ENCODE results near the gene PLCXD1.
"Not testable (repeated sequence)": the region's sequence is repeated elsewhere in the genome, so short reads cannot be mapped to it uniquely, and the experiment has no call there.

Gene PLCXD1

DNA sequence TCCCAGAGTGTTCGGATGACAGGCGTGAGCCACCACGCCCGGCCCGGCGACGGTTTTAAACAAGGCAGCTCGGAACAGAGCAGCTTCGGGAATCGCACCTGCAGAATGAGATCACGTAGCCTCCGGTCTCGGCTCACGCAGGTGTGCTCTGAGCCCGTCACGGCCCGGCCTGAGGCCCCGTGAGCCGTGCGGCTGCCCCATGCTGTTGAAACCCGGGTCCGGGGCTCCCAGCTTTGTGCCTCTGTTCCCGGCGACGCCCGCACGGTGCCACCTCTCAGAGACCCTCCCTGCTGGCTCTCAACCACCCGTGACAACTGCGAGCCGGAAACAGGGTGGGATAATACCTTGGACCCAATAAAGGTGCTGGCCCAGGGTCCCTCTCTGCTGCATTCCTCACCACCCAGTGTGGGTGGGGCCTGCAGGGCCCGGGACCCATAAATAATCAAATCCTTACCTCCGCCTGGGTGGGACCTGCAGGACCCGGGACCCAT lies 13.4 kb upstream of the PLCXD1 start:
- DNase-seq (ENCODE audit: low read depth): no peak
- no peak overlapping the region for H3K4me3 ChIP-seq (ENCODE audit: low read depth, low read length)
- TF ChIP-seq, protein P1, sequence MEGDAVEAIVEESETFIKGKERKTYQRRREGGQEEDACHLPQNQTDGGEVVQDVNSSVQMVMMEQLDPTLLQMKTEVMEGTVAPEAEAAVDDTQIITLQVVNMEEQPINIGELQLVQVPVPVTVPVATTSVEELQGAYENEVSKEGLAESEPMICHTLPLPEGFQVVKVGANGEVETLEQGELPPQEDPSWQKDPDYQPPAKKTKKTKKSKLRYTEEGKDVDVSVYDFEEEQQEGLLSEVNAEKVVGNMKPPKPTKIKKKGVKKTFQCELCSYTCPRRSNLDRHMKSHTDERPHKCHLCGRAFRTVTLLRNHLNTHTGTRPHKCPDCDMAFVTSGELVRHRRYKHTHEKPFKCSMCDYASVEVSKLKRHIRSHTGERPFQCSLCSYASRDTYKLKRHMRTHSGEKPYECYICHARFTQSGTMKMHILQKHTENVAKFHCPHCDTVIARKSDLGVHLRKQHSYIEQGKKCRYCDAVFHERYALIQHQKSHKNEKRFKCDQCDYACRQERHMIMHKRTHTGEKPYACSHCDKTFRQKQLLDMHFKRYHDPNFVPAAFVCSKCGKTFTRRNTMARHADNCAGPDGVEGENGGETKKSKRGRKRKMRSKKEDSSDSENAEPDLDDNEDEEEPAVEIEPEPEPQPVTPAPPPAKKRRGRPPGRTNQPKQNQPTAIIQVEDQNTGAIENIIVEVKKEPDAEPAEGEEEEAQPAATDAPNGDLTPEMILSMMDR (IDR thresholded peaks at IDR 0.05; ENCODE audit: low read depth, low read length, missing control alignments): no peak

DNA sequence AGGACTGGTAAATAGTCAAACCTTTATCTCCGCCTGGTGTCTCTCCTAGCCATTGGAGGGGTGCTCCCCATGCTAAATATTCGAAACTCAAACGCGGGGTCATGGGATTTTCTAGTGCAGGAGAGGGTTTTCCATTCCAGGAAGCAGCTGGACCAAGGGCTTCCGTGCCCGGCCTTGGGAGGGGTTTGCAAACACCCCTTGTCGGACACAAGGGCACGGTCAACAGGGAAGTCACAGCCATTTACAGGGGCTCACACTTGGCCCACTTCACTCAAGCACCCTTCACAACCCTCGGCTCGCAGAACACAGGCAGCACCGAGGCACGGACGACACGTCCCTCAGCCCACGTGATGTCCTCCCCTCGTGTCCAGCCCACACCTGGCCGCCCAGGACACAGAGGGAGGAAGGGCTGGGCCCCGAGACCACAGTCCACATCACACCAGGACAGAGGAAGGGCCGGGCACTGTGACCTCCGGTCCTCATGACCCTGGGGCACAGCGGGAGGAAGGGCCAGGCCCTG lies 10.3 kb upstream of the PLCXD1 start:
- DNase-seq (ENCODE audit: low read depth): no peak
- no peak overlapping the region for H3K4me3 ChIP-seq (ENCODE audit: low read depth, low read length)

GRCh38 chrX:274904-275475 lies 6.2 kb upstream of the PLCXD1 start:
- no peak overlapping the region for H3K4me3 ChIP-seq (ENCODE audit: low read depth, low read length)
- TF ChIP-seq, protein P1 (IDR thresholded peaks at IDR 0.05; ENCODE audit: low read depth, low read length, missing control alignments): no peak
- no peak for DNase-seq (ENCODE audit: low read depth)

More for the DNA sequence above, 10.3 kb upstream of the PLCXD1 start:
- TF ChIP-seq, protein P1 (IDR thresholded peaks at IDR 0.05; ENCODE audit: low read depth, low read length, missing control alignments): no peak

- no peak overlapping the region for H3K4me3 ChIP-seq (ENCODE audit: low read depth, low read length)
- TF ChIP-seq, protein P1 (IDR thresholded peaks at IDR 0.05; ENCODE audit: low read depth, low read length, missing control alignments): no peak
- no peak for DNase-seq (ENCODE audit: low read depth)
Measured at GRCh38 chrX:275476-275966, 5.7 kb upstream of the PLCXD1 start.

GRCh38 chrX:275967-276580 lies 5.1 kb upstream of the PLCXD1 start:
- H3K4me3 ChIP-seq (ENCODE audit: low read depth, low read length): peak overlapping the region; percentile 54
- no peak for DNase-seq (ENCODE audit: low read depth)
- TF ChIP-seq, protein P1 (IDR thresholded peaks at IDR 0.05; ENCODE audit: low read depth, low read length, missing control alignments): no peak

DNA sequence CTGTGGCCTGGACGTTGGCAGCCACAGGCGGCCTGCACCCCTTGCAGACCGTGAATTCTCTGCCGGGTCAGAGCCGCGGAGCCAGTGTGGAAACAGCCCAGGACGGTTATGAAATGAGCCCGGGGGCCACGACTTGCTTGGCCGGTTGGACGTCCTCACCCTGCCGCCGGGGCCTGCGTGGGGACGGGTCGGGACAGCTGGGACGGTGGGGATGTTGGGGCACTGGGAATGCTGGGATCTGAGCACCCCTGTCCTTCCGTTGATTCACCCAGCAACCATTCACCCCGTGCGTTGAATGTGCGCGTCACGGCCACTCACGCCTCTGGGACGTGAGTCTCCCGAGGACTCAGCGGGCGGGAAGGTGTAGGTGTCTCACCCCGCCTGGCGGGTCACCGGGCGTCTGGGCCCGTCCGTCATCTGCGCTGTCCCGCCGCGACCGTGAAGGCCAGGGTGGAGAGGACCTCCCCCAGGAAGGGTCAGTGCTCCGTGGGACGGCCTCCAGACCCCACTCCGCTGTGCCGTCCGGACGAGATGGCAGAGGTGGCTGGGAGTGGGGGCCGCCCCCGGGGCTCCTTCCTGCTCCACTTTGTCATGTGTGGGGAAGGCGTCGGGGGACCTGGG lies 4.5 kb upstream of the PLCXD1 start:
- H3K4me3 ChIP-seq (ENCODE audit: low read depth, low read length): peak overlapping the region; percentile 54
- TF ChIP-seq, protein P1 (IDR thresholded peaks at IDR 0.05; ENCODE audit: low read depth, low read length, missing control alignments): no peak
- no peak for DNase-seq (ENCODE audit: low read depth)

DNA sequence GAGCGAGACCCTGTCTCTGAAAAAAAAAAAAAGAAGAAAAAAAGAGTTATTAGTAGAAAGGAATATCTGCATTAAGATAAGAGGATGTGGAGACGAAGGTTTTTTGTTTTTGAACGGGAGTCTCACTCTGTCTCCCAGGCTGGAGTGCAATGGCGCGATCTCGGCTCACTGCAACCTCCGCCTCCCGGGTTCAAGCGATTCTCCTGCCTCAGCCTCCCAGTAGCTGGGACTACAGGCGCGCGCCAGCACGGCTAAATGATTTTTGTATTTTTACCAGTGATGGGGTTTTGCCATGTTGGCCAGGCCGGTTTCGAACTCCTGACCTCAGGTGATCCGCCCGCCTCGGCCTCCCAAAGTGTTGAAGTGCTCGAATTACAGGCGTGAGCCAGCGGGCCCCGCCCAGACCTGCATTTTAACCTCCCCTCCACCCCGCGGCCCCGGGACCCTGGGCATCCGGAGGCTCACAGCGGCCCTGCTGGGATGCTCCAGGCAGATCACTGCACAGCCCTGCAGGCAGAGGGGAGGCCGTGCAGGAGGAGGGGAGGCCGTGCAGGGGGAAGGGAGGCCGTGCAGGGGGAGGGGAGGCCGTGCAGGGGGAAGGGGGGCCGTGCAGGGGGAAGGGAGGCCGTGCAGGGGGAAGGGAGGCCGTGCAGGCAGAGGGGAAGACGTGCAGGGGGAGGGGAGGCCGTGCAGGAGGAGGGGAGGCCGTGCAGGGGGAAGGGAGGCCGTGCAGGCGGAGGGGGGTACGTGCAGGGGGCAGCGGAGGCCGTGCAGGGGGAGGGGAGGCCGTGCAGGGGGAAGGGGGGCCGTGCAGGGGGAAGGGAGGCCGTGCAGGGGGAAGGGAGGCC lies 1.2 kb upstream of the PLCXD1 start:
- not testable (repeated sequence) for DNase-seq (ENCODE audit: low read depth); H3K4me3 ChIP-seq (ENCODE audit: low read depth, low read length)

- not testable (repeated sequence) for H3K4me3 ChIP-seq (ENCODE audit: low read depth, low read length); DNase-seq (ENCODE audit: low read depth)
Measured at GRCh38 chrX:280722-281121, 459 bp upstream of the PLCXD1 start.

DNA sequence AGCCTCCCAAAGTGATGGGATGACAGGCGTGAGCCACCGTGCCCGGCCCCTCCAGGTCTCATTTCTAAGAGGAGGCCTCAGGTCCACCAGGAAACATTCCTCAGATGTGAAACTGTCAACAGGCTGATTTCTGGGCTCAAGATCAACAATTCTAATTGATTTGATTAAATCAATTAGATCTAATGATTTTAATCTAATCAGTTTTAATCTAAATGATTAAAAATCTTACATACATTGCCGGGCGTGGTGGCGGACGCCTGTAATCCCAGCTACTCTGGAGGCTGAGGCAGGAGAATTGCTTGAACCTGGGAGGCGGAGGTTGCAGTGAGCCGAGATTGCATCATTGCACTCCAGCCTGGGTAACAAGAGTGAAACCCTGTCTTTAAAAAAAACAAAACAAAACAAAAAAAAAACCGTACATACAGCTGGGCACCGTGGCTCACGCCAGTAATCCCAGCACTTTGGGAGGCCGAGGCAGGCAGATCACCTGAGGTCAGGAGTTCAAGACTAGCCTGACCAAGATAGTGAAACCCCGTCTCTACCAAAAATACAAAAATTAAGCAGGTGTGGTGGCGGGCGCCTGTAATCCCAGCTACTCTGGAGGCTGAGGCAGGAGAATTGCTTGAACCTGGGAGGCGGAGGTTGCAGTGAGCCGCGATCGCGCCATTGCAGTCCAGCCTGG lies 960 bp downstream of the PLCXD1 start:
- DNase-seq (ENCODE audit: low read depth): not testable (repeated sequence)
- H3K4me3 ChIP-seq (ENCODE audit: low read depth, low read length): peak overlapping the region; percentile 48; the same call in 1 of the 2 replicates
